Upper lobe of right lung (tissue), 1 donor: ENCODE data around the gene SAMD3. TPM values are rescaled to one million over a fixed set of nuclear protein-coding genes. Genes with fewer than 3 reads are reported as not detected.
"Not testable (repeated sequence)": the region's sequence is repeated elsewhere in the genome, so short reads cannot be mapped to it uniquely, and the experiment has no call there.

Experiments
- ATAC-seq: fragments of 200-7000 bp; cut with Tn5 transposase; one replicate; pipeline ENCODE4 v1.9.1; 2020; ENCODE audit warnings: mild to moderate bottlenecking, moderate library complexity
- DNase-seq: peaks from one replicate; pipeline ENCODE4 v3.0.0-alpha.2; 2020
- H3K27ac ChIP-seq: fragments of 200-600 bp; one replicate; pipeline ENCODE4 v1.8.0; 2022
- H3K27me3 ChIP-seq: fragments of 200-600 bp; one replicate; pipeline ENCODE4 v1.8.0; 2022; ENCODE audit warnings: mild to moderate bottlenecking
- H3K36me3 ChIP-seq: fragments of 200-600 bp; one replicate; pipeline ENCODE4 v1.8.0; 2022
- H3K4me1 ChIP-seq: fragments of 200-600 bp; one replicate; pipeline ENCODE4 v1.8.0; 2022
- H3K4me3 ChIP-seq: fragments of 200-600 bp; one replicate; pipeline ENCODE4 v1.8.0; 2022; ENCODE audit warnings: mild to moderate bottlenecking
- H3K9me3 ChIP-seq: fragments of 200-600 bp; one replicate; pipeline ENCODE4 v1.8.0; 2022
- intact Hi-C: fragments of 100-400 bp; cut with DNase I; formaldehyde crosslinking; loops from one replicate; pipeline ENCODE4 v1.11.0; 2022
- total RNA-seq: library from RNA; stranded (reverse); fragmentation: NEBNext Ultra II Directional; extraction: Animal tissue kit (Norgen Biotek cat#: 25700); gene quantifications from one replicate; pipeline ENCODE4 v1.2.1, GENCODE V29; 2021
- TF ChIP-seq, protein P1 (sequence below): fragments of 200-600 bp; IDR thresholded peaks from one replicate; pipeline ENCODE4 v1.8.0; 2022; ENCODE audit warnings: antibody characterized with exemption
- donor health status: DM: no; HTN: yes; CAD: no; lungs with severe emphysema.

SAMD3 gene
- total RNA-seq, 1 donor from 2014 or later, result 5.2 TPM

DNA sequence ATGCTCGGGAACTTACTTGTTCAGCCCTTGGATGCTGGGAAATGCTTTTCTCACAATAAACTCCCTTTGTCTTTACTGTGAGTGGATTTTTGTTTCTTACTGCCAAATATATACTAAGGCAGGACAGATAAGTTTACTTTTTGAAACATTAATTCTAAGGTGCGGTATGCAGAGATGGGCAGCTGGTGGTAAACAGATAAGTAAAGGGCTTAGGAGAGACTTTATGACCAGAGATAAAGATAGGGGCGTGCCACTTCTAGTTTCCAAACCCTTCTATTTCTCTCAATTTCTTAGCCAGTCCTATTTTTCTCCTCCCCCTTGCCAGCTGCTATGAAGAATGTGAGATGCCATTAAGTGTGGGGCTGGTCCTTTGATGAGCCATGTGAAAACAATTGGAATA, 16.3 kb downstream of the SAMD3 start:
- Histone ChIP-seq H3K27ac (no peak overlapping the region), H3K36me3 (no peaks in the 10 kb centered on the region), H3K4me3 (no peak overlapping the region), H3K9me3 (no peaks in the 10 kb centered on the region), H3K4me1 (no peaks in the 10 kb centered on the region), H3K27me3 (no peaks in the 10 kb centered on the region)
- ATAC-seq, result no peak
- intact Hi-C loops, result no loop called here
- no peak for DNase-seq
- TF ChIP-seq, protein P1, sequence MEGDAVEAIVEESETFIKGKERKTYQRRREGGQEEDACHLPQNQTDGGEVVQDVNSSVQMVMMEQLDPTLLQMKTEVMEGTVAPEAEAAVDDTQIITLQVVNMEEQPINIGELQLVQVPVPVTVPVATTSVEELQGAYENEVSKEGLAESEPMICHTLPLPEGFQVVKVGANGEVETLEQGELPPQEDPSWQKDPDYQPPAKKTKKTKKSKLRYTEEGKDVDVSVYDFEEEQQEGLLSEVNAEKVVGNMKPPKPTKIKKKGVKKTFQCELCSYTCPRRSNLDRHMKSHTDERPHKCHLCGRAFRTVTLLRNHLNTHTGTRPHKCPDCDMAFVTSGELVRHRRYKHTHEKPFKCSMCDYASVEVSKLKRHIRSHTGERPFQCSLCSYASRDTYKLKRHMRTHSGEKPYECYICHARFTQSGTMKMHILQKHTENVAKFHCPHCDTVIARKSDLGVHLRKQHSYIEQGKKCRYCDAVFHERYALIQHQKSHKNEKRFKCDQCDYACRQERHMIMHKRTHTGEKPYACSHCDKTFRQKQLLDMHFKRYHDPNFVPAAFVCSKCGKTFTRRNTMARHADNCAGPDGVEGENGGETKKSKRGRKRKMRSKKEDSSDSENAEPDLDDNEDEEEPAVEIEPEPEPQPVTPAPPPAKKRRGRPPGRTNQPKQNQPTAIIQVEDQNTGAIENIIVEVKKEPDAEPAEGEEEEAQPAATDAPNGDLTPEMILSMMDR, result no peak

DNA sequence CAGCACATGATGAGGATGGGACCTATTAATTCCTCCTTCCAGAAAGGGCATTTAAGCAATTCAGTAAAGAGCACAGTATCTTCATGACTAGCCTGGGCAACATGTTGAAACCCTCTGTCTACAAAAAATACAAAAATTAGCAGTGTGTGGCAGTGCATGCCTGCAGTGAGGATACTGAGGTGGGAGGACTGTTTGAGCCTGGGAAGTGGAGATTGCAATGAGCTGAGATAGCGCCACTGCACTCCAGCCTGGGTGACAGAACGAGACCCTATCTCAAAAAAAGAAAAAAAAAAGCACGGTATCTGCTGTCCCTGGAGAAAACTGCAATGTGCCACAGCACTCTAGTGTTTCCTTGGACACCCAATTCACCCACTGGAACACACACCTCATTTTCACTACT, 18.4 kb downstream of the SAMD3 start:
- no peaks in the 10 kb centered on the region for H3K27me3 ChIP-seq
- H3K4me3 ChIP-seq, result no peak overlapping the region
- no peak for DNase-seq
- H3K36me3 ChIP-seq, result no peaks in the 10 kb centered on the region
- intact Hi-C loops, result no loop called here
- ATAC-seq, result no peak
- no peak overlapping the region for H3K27ac ChIP-seq
- H3K4me1 ChIP-seq, result no peaks in the 10 kb centered on the region
- H3K9me3 ChIP-seq, result no peaks in the 10 kb centered on the region
- TF ChIP-seq, protein P1, result no peak

DNA sequence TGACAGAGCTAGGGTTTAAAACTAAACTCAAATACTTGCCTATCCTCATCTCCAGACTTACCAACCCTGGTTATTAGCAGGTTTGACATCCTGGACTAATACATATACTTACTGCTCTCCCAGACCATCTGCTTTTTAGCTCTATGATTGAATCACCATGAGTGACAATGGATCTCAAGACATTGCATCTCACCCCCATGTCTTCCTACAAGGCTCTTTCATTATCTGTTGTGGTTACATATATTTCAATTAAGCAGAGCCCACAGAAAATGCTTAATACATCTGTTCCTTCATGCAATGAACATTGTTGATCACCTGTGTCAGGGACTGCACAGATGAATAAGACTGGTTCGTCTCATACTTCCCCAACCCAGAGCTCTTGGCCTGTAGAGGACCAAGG, 19.4 kb downstream of the SAMD3 start:
- Histone ChIP-seq H3K27me3 (no peaks in the 10 kb centered on the region), H3K4me1 (no peaks in the 10 kb centered on the region), H3K9me3 (no peaks in the 10 kb centered on the region), H3K4me3 (no peak overlapping the region), H3K36me3 (no peaks in the 10 kb centered on the region), H3K27ac (no peak overlapping the region)
- ATAC-seq (no peak), DNase-seq (no peak)
- TF ChIP-seq, protein P1, result no peak
- intact Hi-C loops, result no loop called here

DNA sequence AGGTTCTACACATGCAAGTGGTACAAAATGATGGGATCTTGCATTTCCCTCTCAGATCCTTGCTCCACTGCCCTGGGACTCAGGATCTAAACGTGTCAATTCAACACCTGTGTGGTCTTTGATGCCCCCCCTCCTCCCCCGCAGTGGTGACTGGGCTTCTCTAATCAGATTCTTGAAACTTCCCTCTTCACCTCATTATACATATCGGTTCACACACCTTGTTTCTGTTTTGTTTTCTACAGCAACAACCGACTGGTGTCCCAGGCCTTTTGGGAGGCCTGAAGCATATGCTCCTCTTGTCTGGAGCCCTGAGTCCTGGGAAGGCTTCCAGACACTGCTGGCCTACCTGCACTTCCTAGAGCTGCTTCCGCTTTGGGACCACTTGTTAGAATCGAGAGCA, 20.0 kb downstream of the SAMD3 start:
- Histone ChIP-seq H3K4me3 (no peak overlapping the region), H3K27ac (no peak overlapping the region)
- no peak for ATAC-seq

DNA sequence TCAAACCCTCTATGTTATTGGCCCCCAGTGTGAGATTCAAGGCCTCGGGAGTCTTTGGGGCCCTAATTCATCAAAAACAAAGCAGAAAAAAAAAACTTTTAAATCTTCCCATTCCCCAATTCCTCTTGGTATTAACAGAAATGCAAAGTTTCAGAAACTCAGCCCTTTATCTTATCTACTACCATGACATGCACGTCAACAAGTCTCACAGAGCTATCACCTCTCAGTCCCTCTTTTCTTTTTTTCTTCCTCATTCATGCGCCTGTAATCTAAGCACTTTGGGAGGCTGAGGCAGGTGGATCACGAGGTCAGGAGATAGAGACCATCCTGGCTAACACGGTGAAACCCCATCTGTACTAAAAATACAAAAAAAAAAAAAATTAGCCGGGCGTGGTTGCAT, 22.7 kb downstream of the SAMD3 start:
- TF ChIP-seq, protein P1, result no peak

More for the DNA sequence above, 20.0 kb downstream of the SAMD3 start:
- intact Hi-C loops, result no loop called here
- no peak for DNase-seq
- H3K4me1 ChIP-seq, result no peaks in the 10 kb centered on the region
- H3K27me3 ChIP-seq, result no peaks in the 10 kb centered on the region
- H3K9me3 ChIP-seq, result no peaks in the 10 kb centered on the region
- TF ChIP-seq, protein P1, result no peak
- H3K36me3 ChIP-seq, result no peaks in the 10 kb centered on the region

DNA sequence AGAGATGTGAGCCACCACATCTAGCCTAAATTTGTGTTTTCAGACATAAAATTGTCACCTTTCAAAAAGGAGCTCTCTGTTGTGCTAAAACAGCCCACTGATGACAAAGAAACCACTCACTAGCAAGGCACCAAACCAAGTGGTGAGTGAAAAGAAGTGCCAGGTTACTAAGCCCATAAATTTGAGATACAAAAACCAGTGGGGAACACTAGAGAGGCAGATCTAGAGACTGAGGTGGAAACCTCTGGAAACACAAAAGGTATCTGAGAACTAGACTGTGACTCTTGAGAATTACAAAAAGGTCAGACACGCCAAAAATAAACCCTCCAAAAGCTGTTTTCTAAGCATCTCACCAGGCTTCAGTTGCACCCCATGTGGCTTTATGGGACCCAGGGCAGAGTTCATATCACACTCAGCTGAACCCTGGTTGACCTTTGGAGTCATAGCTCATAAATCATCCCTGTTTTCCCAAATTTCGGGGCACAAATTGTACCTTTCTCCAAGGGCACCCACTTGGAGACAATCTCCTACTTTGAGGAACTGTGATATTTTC, 24.2 kb downstream of the SAMD3 start:
- ATAC-seq, result no peak
- no peaks in the 10 kb centered on the region for H3K9me3 ChIP-seq
- H3K4me3 ChIP-seq, result no peak overlapping the region
- no peak overlapping the region for H3K27ac ChIP-seq
- H3K4me1 ChIP-seq, result no peaks in the 10 kb centered on the region
- intact Hi-C loops, result no loop called here
- H3K36me3 ChIP-seq, result no peaks in the 10 kb centered on the region
- TF ChIP-seq, protein P1, result no peak
- no peaks in the 10 kb centered on the region for H3K27me3 ChIP-seq
- no peak for DNase-seq

More for the DNA sequence above, 22.7 kb downstream of the SAMD3 start:
- no peak overlapping the region for H3K27ac ChIP-seq
- H3K36me3 ChIP-seq, result no peaks in the 10 kb centered on the region
- no peak for ATAC-seq
- DNase-seq, result no peak
- no peak overlapping the region for H3K4me3 ChIP-seq
- H3K4me1 ChIP-seq, result no peaks in the 10 kb centered on the region
- H3K27me3 ChIP-seq, result no peaks in the 10 kb centered on the region
- intact Hi-C loops, result no loop called here
- no peaks in the 10 kb centered on the region for H3K9me3 ChIP-seq

DNA sequence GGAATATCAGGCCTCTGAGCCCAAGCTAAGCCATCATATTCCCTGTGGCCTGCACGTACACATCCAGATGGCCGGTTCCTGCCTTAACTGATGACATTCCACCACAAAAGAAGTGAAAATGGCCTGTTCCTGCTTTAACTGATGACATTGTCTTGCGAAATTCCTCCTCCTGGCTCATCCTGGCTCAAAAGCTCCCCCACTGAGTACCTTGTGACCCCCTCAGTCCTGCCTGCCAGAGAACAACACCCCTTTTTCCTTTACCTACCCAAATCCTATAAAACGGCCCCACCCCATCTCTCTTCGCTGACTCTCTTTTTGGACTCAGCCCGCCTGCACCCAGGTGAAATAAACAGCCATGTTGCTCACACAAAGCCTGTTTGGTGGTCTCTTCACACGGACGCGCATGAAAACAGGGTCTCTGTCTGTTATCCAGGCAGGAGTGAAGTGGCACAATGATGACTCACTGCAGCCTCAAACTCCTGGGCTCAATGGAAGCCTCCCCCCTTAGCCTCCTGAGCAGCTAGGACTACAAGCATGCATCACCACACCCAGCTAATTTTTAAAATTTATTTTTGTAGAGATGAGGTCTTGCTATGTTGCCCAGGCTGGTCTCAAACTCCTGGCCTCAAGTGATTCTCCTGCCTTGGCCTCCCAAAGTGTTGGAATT, 24.8 kb downstream of the SAMD3 start:
- DNase-seq, H3K9me3 ChIP-seq, H3K4me1 ChIP-seq, H3K27me3 ChIP-seq, intact Hi-C loops, ATAC-seq, H3K4me3 ChIP-seq, H3K27ac ChIP-seq, H3K36me3 ChIP-seq: not testable (repeated sequence)

DNA sequence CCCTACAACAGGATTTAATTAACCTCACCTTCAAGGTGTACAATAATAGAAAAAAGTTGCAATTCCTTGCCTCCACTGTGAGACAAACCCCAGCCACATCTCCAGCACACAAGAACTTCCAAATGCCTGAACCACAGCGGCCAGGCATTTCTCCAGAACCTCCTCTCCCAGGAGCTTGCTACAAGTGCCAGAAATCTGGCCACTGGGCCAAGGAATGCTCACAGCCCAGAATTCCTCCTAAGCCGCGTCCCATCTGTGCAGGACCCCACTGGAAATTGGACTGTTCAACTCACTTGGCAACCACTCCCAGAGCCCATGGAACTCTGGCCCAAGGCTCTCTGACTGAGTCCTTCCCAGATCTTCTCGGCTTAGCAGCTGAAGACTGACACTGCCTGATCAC, 28.3 kb downstream of the SAMD3 start:
- H3K27ac ChIP-seq, H3K4me3 ChIP-seq, H3K9me3 ChIP-seq, ATAC-seq, H3K36me3 ChIP-seq, DNase-seq, H3K4me1 ChIP-seq, intact Hi-C loops, H3K27me3 ChIP-seq: not testable (repeated sequence)
